Spleen (tissue), 11 donors: ENCODE results near the gene AP1AR. TPM values are rescaled to one million over a fixed set of nuclear protein-coding genes. Genes with fewer than 3 reads are reported as not detected.

Source experiments
- DNase-seq: peaks from one replicate; pipeline ENCODE4 v3.0.0-alpha.2; 2020
- H3K27ac ChIP-seq, 8 donors: fragments of 200-600 bp; sonication (generic) in 7 of 8; 1 replicate in 4 of 8; 2 replicates in 4 of 8; pipeline versions ENCODE4 v1.5.0 to v1.8.0; 2016 to 2021; ENCODE audit warnings: inconsistent platforms in 4 of 8, mild to moderate bottlenecking in 4 of 8, moderate library complexity in 1 of 8
- H3K27me3 ChIP-seq, 7 donors: fragments of 200-600 bp; sonication (generic) in 6 of 7; replicated peaks in 1 of 7; 1 replicate in 4 of 7; 2 replicates in 3 of 7; pipeline versions ENCODE4 v1.5.0 to v1.8.0; 2016 to 2021; ENCODE audit warnings: inconsistent platforms in 3 of 7, mild to moderate bottlenecking in 1 of 7
- H3K36me3 ChIP-seq, 6 donors: fragments of 200-600 bp; sonication (generic) in 5 of 6; 1 replicate in 4 of 6; 2 replicates in 2 of 6; pipeline versions ENCODE4 v1.5.0 to v1.8.0; 2016 to 2021; ENCODE audit warnings: inconsistent platforms in 2 of 6
- H3K4me1 ChIP-seq, 6 donors: fragments of 200-600 bp; sonication (generic) in 5 of 6; 1 replicate in 3 of 6; 2 replicates in 3 of 6; pipeline versions ENCODE4 v1.5.0 to v1.8.0; 2016 to 2021; ENCODE audit warnings: inconsistent platforms in 3 of 6
- H3K4me3 ChIP-seq, 8 donors: fragments of 200-600 bp; sonication (generic) in 7 of 8; 1 replicate in 4 of 8; 2 replicates in 4 of 8; pipeline versions ENCODE4 v1.5.0 to v1.8.0; 2016 to 2021; ENCODE audit warnings: inconsistent platforms in 4 of 8, mild to moderate bottlenecking in 4 of 8, moderate library complexity in 2 of 8
- H3K9me3 ChIP-seq, 8 donors: fragments of 200-600 bp; sonication (generic) in 7 of 8; 1 replicate in 4 of 8; 2 replicates in 4 of 8; pipeline versions ENCODE4 v1.5.0 to v1.8.0; 2016 to 2021; ENCODE audit warnings: inconsistent platforms in 4 of 8
- POLR2A ChIP-seq, 3 donors: fragments of 450-650 bp; IDR thresholded peaks; one replicate each; pipeline ENCODE4 v1.5.1; 2017; ENCODE audit warnings: antibody characterized with exemption in 3 of 3, mild to moderate bottlenecking in 1 of 3
- POLR2AphosphoS5 ChIP-seq, 3 donors: sonication (generic); formaldehyde crosslinking; IDR thresholded peaks; one replicate each; pipeline ENCODE4 v1.5.1; 2017; ENCODE audit warnings: antibody characterized with exemption in 3 of 3
- WGBS, 5 donors: extraction: QIAGEN DNeasy Blood & Tissue Kit in 3 of 5; methylation state at CpG; one replicate each; pipeline versions ENCODE4 v1.1.5 to v1.1.7; 2013 to 2018; 5-methylcytosine and 5-hydroxymethylcytosine counted together
- intact Hi-C: fragments of 100-400 bp; cut with DNase I; formaldehyde crosslinking; loops from one replicate; pipeline ENCODE4 v1.15.0; 2023; ENCODE audit warnings: low total_unique reads
- polyA plus RNA-seq, 3 donors: library from polyadenylated mRNA; stranded (reverse); fragments of 200-250 nt; gene quantifications; one replicate each; pipeline ENCODE4 v1.2.1, GENCODE V29; 2013
- total RNA-seq, 7 donors: library from RNA; depleted of rRNA in 3 of 7; stranded (reverse); fragments of >200 nt in 3 of 7; fragmentation: NEBNext Ultra II Directional in 4 of 7; extraction: Animal tissue kit (Norgen Biotek cat#: 25700) in 4 of 7; gene quantifications; one replicate each; pipeline versions ENCODE4 v1.1.0 to v1.2.1, GENCODE V29; 2016 to 2021
- TF ChIP-seq, protein P1 (sequence below), 11 experiments: fragments of 200-600 bp in 7 of 11; fragments of 450-650 bp in 4 of 11; sonication (generic) in 4 of 11; IDR thresholded peaks in 8 of 11; conservative IDR thresholded peaks in 3 of 11; 1 replicate in 7 of 11; 2 replicates in 4 of 11; pipeline versions ENCODE4 v1.4.0 to v1.8.0; 2016 to 2021; ENCODE audit warnings: antibody characterized with exemption in 11 of 11, inconsistent platforms in 4 of 11, mild to moderate bottlenecking in 1 of 11
- donor health status: healthy with polysubstance abuse.
- donor health status: DM: no; HTN: no; CAD: no; lungs with moderate emphysema.
- donor health status: DM: no; HTN: no; CAD: no.
- donor health status: Bipolar disorder and iron deficiency.
- donor health status: healthy.
- donor health status: DM: no; HTN: no; CAD: no.
- donor health status: DM: yes; HTN: yes; CAD: no.

The AP1AR gene
- total and polyA plus RNA-seq, 10 donors = 9.7 to 32.4 (median 21.5) TPM

GRCh38 chr4:112190684-112191083 lies 40.9 kb upstream of the AP1AR start:
- Histone ChIP-seq H3K36me3 (peaks cover 0 to 4% (median 0%) of the 10 kb centered on the region in 6 donors), H3K27me3 (no peaks in the 10 kb centered on the region), H3K9me3 (no peaks in the 10 kb centered on the region), H3K4me3 (no peak overlapping the region), H3K4me1 (no peaks in the 10 kb centered on the region), H3K27ac (no peak overlapping the region)
- intact Hi-C loops = no loop called here
- DNase-seq = no peak
- 89 to 94% (median 92%) methylated on average over 8 of the region's 8 CpGs for WGBS, 5 donors
- TF ChIP-seq POLR2AphosphoS5 (IDR thresholded peaks at IDR 0.05) (no peak), POLR2A (IDR thresholded peaks at IDR 0.05) (no peak)
- TF ChIP-seq, protein P1, sequence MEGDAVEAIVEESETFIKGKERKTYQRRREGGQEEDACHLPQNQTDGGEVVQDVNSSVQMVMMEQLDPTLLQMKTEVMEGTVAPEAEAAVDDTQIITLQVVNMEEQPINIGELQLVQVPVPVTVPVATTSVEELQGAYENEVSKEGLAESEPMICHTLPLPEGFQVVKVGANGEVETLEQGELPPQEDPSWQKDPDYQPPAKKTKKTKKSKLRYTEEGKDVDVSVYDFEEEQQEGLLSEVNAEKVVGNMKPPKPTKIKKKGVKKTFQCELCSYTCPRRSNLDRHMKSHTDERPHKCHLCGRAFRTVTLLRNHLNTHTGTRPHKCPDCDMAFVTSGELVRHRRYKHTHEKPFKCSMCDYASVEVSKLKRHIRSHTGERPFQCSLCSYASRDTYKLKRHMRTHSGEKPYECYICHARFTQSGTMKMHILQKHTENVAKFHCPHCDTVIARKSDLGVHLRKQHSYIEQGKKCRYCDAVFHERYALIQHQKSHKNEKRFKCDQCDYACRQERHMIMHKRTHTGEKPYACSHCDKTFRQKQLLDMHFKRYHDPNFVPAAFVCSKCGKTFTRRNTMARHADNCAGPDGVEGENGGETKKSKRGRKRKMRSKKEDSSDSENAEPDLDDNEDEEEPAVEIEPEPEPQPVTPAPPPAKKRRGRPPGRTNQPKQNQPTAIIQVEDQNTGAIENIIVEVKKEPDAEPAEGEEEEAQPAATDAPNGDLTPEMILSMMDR (IDR thresholded peaks at IDR 0.05 in 8 of 11, conservative IDR thresholded peaks at IDR 0.05 in 3 of 11) = no peak

DNA sequence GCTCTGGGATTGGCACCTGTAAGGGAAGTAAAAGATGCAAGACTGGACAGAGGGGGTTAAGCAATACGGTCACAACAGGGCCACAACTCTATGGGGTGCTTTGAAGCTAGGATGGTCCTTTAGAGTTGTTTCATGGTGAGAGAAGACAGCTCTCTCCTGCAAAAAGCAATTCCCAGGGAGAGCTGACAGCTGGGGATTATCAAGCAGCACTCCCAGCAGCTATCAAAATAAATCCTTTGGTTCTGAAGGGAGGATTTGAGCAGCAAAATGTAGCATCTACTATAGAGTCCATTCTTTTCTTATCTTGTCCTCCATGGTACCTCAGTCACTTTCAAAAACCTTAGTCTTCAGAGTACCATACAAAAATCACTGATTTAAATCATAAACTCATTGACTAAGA lies 35.1 kb upstream of the AP1AR start:
- no peak for DNase-seq
- intact Hi-C loops = no loop called here
- Histone ChIP-seq H3K4me1 (no peaks in the 10 kb centered on the region), H3K27me3 (no peaks in the 10 kb centered on the region), H3K4me3 (no peak overlapping the region), H3K9me3 (no peaks in the 10 kb centered on the region), H3K27ac (no peak overlapping the region), H3K36me3 (no peaks in the 10 kb centered on the region)
- TF ChIP-seq, protein P1 (IDR thresholded peaks at IDR 0.05 in 8 of 11, conservative IDR thresholded peaks at IDR 0.05 in 3 of 11) = no peak
- TF ChIP-seq POLR2AphosphoS5 (IDR thresholded peaks at IDR 0.05) (no peak), POLR2A (IDR thresholded peaks at IDR 0.05) (no peak)
- WGBS, 5 donors = 75 to 89% (median 78%) methylated on average over 1 of the region's 1 CpG

GRCh38 chr4:112199041-112199440 lies 32.5 kb upstream of the AP1AR start:
- no peak overlapping the region for H3K4me3 ChIP-seq
- TF ChIP-seq POLR2AphosphoS5 (IDR thresholded peaks at IDR 0.05) = no peak
- TF ChIP-seq, protein P1 (IDR thresholded peaks at IDR 0.05 in 8 of 11, conservative IDR thresholded peaks at IDR 0.05 in 3 of 11) = no peak
- TF ChIP-seq POLR2A (IDR thresholded peaks at IDR 0.05) = no peak
- no peaks in the 10 kb centered on the region for H3K27me3 ChIP-seq
- no peaks in the 10 kb centered on the region for H3K36me3 ChIP-seq
- no peak overlapping the region for H3K27ac ChIP-seq
- intact Hi-C loops = no loop called here
- H3K9me3 ChIP-seq = no peaks in the 10 kb centered on the region
- 66 to 84% (median 79%) methylated on average over 1 of the region's 1 CpG for WGBS, 5 donors
- no peak for DNase-seq
- H3K4me1 ChIP-seq = no peaks in the 10 kb centered on the region

DNA sequence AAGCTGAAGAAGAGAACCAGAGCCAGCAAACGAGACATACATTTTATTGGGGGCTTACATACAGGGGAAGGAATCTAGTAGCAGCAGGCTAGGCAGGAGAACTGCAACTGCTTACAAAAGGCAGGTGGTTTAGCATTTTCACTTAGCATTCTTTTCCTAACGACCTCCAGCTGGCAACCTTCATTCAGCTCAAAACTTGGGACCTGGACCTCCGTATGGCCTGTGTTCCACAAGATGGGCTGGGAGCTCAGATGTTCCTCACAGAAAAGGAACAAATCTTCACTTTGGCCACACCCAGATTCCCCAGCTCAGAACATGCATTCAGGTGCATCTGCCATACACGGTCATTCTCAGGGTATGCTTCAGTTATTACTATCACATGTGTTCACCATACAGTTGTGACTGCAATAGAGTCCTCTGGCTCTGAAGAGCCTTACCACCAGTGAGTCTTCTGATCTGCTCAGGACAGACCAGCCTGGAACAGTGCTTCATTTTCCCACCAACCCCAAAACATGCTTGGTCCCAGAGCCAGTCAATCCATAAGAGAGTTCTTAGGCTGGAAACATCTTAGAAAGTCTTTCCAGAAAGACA lies 29.6 kb upstream of the AP1AR start:
- TF ChIP-seq POLR2AphosphoS5 (IDR thresholded peaks at IDR 0.05) (no peak), POLR2A (IDR thresholded peaks at IDR 0.05) (no peak)
- TF ChIP-seq, protein P1 (IDR thresholded peaks at IDR 0.05 in 8 of 11, conservative IDR thresholded peaks at IDR 0.05 in 3 of 11) = no peak
- H3K9me3 ChIP-seq = no peaks in the 10 kb centered on the region
- H3K4me3 ChIP-seq = no peak overlapping the region
- no peaks in the 10 kb centered on the region for H3K27me3 ChIP-seq
- H3K4me1 ChIP-seq = no peaks in the 10 kb centered on the region
- intact Hi-C loops = no loop called here
- no peaks in the 10 kb centered on the region for H3K36me3 ChIP-seq
- no peak for DNase-seq
- WGBS, 5 donors = 72 to 83% (median 77%) methylated on average over 4 of the region's 4 CpGs
- no peak overlapping the region for H3K27ac ChIP-seq
